ENCODE data around the gene TFDP1.

Gene TFDP1

DNA sequence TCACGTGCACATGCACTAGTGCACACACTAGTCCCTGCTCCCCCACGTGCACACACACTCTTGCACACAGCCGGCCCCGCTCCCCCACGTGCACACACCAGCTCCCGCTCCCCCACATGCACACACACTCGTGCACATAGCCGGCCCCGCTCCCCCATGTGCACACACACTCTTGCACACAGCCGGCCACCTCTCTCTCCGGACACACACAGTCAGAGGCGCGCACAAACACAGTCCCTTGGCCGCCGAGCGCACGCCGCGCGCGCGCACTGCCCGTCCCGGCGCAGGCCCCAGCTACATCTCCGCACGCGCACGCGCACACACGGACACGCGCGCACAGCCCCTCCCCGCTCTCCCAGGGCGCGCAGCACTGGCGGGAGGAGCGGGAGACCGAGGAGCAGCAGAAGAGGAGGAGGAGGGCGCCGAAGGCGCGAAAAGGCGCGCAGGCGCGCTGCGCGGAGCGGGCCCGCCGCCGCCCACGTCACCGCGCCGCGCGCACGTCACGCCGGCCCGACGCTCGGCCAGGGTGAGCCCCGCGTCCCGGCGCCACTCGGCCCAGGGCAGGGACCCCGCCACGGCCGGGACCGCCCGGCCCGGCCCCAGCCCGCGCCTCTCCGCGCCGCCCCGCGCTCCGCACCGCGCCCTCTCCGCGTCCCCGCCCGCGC is at the start of gene TFDP1:
TSS of gene TFDP1 (plus strand) at position 549 of the 665 bp plus-strand sequence. CDS start 1,085 bp downstream, outside the sequence.
- peak; percentile 69 to 90 for DNase-seq (ENCODE audit: low spot score in 2 of 2)
- Mint-ChIP-seq H3K27ac (peak within 1 kb of the TSS; percentile 89), H3K4me3 (peak within 1 kb of the TSS; percentile 87), H3K9me3 (no peaks in the 10 kb centered on the region), H3K4me1 (peaks cover 37% of the 10 kb centered on the region), H3K36me3 (peaks cover 44% of the 10 kb centered on the region)
- ATAC-seq, result peak; percentile 87

DNA sequence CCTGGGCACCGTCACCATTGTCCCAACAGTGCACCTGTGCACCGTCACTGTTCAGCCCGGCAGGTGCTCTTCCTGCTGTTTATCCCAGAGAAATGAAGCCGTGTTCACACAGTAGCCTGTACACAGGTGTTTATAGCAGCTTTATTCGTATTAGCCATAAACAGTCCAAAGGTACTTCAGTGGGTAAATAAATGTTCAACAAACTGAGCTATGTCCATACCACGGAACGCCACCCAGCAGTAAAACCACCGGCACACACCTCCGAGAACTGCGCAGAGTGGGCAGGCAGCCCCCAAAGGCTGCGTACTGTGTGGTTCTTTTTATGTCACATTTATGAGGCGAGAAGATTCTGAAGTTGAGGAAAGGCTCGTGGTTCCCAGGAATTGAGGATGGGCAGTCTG is 49.2 kb upstream of the TFDP1 start:
- H3K36me3 Mint-ChIP-seq, result peaks cover 11% of the 10 kb centered on the region
- H3K9me3 Mint-ChIP-seq, result no peaks in the 10 kb centered on the region
- ATAC-seq (no peak), DNase-seq (ENCODE audit: low spot score in 2 of 2) (no peak)
- H3K4me3 Mint-ChIP-seq, result no peak overlapping the region
- H3K27ac Mint-ChIP-seq, result no peak overlapping the region
- H3K4me1 Mint-ChIP-seq, result no peaks in the 10 kb centered on the region

DNA sequence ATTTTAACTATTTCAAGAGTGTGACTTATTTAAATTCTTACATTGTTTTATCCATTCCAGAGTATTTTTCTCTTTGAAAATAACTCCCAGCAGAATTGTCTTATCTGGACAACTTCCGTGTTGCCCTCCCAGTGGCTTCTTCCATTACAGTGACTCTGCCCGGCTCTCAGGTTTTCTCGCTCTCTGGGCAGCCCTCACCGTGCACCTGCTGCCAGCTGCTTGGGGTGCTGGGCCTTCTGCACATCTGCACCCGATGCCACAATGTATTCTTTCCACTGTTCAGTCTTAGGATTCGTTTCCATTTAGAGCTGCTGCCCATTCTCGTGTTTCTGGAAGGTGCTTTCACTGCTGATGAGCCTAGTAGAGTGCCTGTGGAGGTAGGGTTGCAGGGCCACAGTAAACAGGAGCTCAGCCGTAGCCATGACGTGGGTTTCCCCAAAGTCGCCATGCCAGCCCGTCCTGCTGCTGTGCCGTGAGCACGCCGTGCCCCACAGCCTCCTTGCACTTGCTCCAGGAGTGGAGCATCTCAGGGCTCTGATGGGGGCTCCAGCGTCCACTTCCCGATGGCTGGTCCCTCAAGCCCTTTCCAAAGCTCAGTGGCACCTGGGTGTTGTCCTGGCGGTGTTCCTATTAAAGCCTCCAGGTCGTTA is 48.0 kb upstream of the TFDP1 start:
- no peak for ATAC-seq
- Mint-ChIP-seq H3K36me3 (peaks cover 7% of the 10 kb centered on the region), H3K9me3 (no peaks in the 10 kb centered on the region), H3K27ac (no peak overlapping the region), H3K4me3 (no peak overlapping the region), H3K4me1 (no peaks in the 10 kb centered on the region)
- DNase-seq (ENCODE audit: low spot score in 2 of 2), result no peak

DNA sequence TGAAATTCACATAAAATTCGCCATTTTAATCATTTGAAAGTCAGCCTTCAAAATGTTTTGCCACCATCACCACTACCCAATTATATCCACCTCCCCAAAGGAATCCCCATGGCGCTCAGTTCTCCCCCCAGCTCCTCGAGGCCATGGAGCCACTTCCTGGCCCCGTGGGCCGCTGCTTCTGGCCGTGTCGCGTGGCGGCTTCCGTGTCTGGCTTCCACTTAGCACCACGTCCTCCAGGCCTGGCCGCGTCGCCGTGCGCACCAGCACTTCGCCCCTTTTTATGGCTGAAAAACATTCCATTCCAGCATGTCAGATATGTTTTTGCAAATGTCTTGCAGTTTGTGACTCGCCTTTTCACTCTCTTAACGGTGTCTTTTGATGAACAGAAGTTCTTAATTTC is 47.3 kb upstream of the TFDP1 start:
- Mint-ChIP-seq H3K4me1 (no peaks in the 10 kb centered on the region), H3K9me3 (no peaks in the 10 kb centered on the region), H3K4me3 (no peak overlapping the region), H3K36me3 (peaks cover 7% of the 10 kb centered on the region), H3K27ac (no peak overlapping the region)
- DNase-seq (ENCODE audit: low spot score in 2 of 2) (no peak), ATAC-seq (no peak)

GRCh38 chr13:113537909-113538688 is 46.5 kb upstream of the TFDP1 start:
- no peak for ATAC-seq
- peaks cover 7% of the 10 kb centered on the region for H3K36me3 Mint-ChIP-seq
- DNase-seq (ENCODE audit: low spot score in 2 of 2), result no peak
- H3K4me1 Mint-ChIP-seq, result no peaks in the 10 kb centered on the region
- no peaks in the 10 kb centered on the region for H3K9me3 Mint-ChIP-seq
- no peak overlapping the region for H3K4me3 Mint-ChIP-seq
- no peak overlapping the region for H3K27ac Mint-ChIP-seq

GRCh38 chr13:113538689-113539058 is 45.9 kb upstream of the TFDP1 start:
- no peak overlapping the region for H3K4me3 Mint-ChIP-seq
- H3K36me3 Mint-ChIP-seq, result peaks cover 7% of the 10 kb centered on the region
- no peak overlapping the region for H3K27ac Mint-ChIP-seq
- DNase-seq (ENCODE audit: low spot score in 2 of 2), result no peak
- ATAC-seq, result no peak
- H3K9me3 Mint-ChIP-seq, result no peaks in the 10 kb centered on the region
- H3K4me1 Mint-ChIP-seq, result peaks cover 4% of the 10 kb centered on the region

GRCh38 chr13:113539176-113539575 is 45.4 kb upstream of the TFDP1 start:
- DNase-seq (ENCODE audit: low spot score in 2 of 2) (no peak), ATAC-seq (no peak)
- Mint-ChIP-seq H3K4me3 (no peak overlapping the region), H3K4me1 (peaks cover 5% of the 10 kb centered on the region), H3K9me3 (no peaks in the 10 kb centered on the region), H3K36me3 (peaks cover 7% of the 10 kb centered on the region), H3K27ac (no peak overlapping the region)

DNA sequence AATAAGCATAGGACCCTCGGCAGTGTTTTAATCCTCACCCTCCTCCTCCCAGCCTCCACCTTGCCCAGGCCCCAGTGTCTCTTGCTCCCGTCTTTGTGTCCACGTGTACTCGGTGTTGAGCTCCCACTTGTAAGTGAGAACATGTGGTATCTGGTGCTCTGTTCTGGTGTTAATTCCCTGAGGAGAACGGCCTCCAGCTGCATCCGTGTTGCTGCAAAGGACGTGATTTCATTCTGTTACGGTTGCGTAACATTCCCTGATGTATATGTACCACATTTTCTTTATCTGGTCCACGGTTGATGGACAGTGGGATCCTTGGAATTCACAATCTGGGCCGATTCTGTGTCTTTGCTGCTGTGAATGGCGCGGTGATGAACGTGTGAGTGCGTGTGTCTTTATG is 44.7 kb upstream of the TFDP1 start:
- no peak for ATAC-seq
- DNase-seq (ENCODE audit: low spot score in 2 of 2), result no peak
- Mint-ChIP-seq H3K9me3 (no peaks in the 10 kb centered on the region), H3K36me3 (peaks cover 7% of the 10 kb centered on the region), H3K4me1 (peaks cover 5% of the 10 kb centered on the region), H3K4me3 (no peak overlapping the region), H3K27ac (no peak overlapping the region)

DNA sequence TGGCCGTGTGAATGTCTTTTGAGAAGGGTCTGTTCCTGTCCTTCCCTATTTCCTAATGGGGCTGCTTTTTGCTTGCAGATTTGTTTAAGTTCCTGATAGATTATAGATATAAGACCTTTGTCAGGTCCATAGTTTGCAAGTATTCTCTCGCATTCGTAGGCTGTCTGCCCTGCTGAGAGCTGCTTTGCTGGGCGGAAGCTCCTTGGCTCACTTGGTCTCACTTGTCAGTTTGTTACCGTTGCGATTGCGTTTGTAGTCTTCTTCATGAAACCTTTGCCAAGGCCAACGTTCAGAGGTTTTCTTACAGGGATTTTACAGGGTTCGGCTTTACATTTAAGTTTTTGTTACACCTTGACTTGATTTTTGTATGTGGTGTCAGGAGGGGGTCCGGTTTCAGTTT is 44.0 kb upstream of the TFDP1 start:
- no peak overlapping the region for H3K4me3 Mint-ChIP-seq
- H3K27ac Mint-ChIP-seq, result no peak overlapping the region
- ATAC-seq, result no peak
- peaks cover 5% of the 10 kb centered on the region for H3K4me1 Mint-ChIP-seq
- DNase-seq (ENCODE audit: low spot score in 2 of 2), result no peak
- H3K9me3 Mint-ChIP-seq, result no peaks in the 10 kb centered on the region
- H3K36me3 Mint-ChIP-seq, result peaks cover 4% of the 10 kb centered on the region

DNA sequence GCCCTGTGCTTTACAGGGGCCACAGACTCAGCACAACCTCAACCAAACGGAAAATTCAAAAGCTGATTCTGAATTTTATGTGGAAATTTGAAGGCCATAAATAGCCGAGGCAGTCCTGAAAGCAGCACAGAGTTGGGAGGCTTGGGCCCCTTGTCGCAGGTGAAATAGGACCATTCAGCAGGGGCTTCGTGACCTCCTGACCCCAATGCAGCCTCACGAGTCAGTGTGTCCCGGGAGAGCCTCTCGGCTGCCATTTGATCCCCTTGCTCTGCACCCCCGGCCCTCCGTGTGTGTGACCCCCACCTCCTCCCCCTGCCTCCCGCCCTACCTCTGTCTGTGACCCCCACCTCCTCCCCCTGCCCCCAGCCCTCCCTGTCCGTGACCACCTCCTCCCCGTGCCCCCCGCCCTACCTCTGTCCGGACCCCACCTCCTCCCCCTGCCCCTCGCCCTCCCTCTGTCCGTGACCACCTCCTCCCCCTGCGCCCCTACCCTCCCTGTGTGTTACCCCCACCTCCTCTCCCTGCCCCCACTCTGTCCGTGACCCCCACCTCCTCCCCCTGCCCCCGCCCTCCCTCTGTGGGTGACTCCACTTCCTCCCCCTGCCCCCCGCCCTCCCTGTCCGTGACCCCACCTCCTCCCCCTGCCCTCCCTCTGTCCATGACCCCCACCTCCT is 41.7 kb upstream of the TFDP1 start:
- peaks cover 5% of the 10 kb centered on the region for H3K4me1 Mint-ChIP-seq
- DNase-seq (ENCODE audit: low spot score in 2 of 2), result no peak
- H3K9me3 Mint-ChIP-seq, result no peaks in the 10 kb centered on the region
- H3K27ac Mint-ChIP-seq, result no peak overlapping the region
- no peak overlapping the region for H3K4me3 Mint-ChIP-seq
- H3K36me3 Mint-ChIP-seq, result peaks cover 4% of the 10 kb centered on the region
- ATAC-seq, result no peak

GRCh38 chr13:113544071-113544891 is 40.3 kb upstream of the TFDP1 start:
- ATAC-seq (no peak), DNase-seq (ENCODE audit: low spot score in 2 of 2) (no peak)
- H3K4me3 Mint-ChIP-seq, result no peak overlapping the region
- peak overlapping the region; percentile 61 for H3K27ac Mint-ChIP-seq
- H3K9me3 Mint-ChIP-seq, result no peaks in the 10 kb centered on the region
- peaks cover 5% of the 10 kb centered on the region for H3K4me1 Mint-ChIP-seq
- H3K36me3 Mint-ChIP-seq, result peaks cover 10% of the 10 kb centered on the region

DNA sequence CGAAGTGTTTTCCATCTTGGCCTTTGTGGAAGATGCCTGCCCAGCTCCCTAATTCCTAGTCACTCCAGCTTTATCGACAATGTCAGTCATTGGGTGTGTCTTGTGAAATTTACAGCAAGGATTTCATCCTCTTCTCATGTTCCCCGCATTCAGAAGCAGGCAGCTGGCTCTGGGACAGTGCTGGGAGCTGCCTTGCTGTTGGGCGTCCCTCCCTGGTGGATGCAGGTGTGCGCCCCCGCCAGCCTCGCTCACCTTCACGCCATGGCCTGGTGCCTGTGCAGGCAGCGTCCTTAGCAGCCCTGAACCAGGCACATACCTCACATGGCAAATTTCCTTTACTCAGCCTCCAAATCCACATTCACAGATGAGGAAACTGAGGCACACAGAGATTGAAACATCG is 39.7 kb upstream of the TFDP1 start:
- H3K27ac Mint-ChIP-seq, result no peak overlapping the region
- DNase-seq (ENCODE audit: low spot score in 2 of 2), result no peak

GRCh38 chr13:113545455-113545930 is 39.1 kb upstream of the TFDP1 start:
- DNase-seq (ENCODE audit: low spot score in 2 of 2) (no peak), ATAC-seq (no peak)
- H3K27ac Mint-ChIP-seq, result peak overlapping the region; percentile 84
- no peak overlapping the region for H3K4me3 Mint-ChIP-seq
- peaks cover 14% of the 10 kb centered on the region for H3K36me3 Mint-ChIP-seq
- H3K4me1 Mint-ChIP-seq, result peaks cover 5% of the 10 kb centered on the region
- H3K9me3 Mint-ChIP-seq, result no peaks in the 10 kb centered on the region

More for the DNA sequence above, 39.7 kb upstream of the TFDP1 start:
- H3K9me3 Mint-ChIP-seq, result no peaks in the 10 kb centered on the region
- peaks cover 5% of the 10 kb centered on the region for H3K4me1 Mint-ChIP-seq
- ATAC-seq, result no peak
- peaks cover 14% of the 10 kb centered on the region for H3K36me3 Mint-ChIP-seq
- H3K4me3 Mint-ChIP-seq, result no peak overlapping the region

DNA sequence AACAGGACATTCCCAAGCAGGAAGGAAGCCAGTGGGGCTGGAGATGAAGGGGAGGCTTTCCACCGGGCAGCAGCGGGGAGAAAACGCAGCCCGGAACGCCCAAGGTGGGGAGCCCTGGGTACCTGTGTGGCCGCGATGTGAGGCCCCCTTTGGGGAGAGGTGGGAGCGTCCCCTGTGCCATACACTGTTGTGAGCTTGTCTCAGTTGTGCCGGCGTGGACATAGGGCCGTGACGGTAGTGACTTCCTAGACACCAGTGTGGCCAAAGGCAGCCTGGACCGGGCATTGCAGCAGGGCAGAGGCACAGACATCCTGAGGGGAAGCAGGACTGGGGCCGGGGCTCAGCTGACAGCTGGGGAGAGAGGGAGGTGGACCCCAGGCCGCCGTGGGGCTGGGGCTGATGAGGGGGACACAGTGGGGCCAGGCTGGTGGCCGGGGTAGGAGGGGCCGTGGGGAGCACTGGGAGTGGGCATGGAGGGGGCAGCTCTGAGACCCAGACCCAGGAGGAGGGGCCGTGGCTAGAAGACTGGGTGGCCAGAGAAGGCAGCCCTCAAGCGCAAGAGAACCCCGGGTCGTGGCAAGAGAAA is 38.5 kb upstream of the TFDP1 start:
- Mint-ChIP-seq H3K27ac (peak overlapping the region; percentile 84), H3K9me3 (no peaks in the 10 kb centered on the region), H3K4me1 (peaks cover 5% of the 10 kb centered on the region), H3K36me3 (peaks cover 14% of the 10 kb centered on the region), H3K4me3 (no peak overlapping the region)
- ATAC-seq (no peak), DNase-seq (ENCODE audit: low spot score in 2 of 2) (no peak)
